ENCODE measurements around the gene RS1.

Gene RS1

DNA sequence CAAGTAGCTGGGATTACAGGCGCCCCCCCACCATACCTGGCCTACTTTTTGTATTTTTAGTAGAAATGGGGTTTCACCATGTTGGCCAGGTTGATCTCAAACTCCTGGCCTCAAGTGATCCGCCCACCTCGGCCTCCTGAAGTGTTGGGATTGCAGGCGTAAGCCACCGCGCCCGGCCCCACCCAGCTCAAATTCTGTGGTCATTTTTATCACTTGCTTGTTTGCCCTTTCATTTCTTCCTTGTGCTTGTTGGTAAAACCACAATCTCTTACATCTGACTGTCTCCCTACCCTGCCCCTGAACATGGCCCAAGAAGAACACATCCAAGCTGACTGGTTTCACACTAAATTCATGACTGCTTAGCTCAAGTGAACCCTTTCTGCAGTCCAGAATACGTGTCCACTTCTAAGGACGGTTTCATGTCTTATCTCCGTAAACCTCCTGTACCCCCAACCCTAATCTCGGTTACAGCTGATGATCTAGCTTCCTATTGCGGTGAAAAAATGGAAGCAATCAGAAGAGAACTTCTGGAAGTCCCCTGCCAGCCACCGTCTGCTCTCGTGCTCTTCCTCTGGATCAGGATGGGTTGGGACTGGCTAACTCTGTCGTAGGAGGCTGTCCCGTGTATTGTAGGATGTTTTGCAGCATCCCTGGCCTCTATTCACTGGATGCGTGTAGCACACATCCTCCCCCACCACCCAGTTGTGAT is 5.4 kb upstream of the RS1 start:
- TF ChIP-seq CTCF (IDR thresholded peaks at IDR 0.05): no peak

GRCh38 chrX:18676470-18676869 is 4.6 kb upstream of the RS1 start:
- no peak for TF ChIP-seq CTCF (IDR thresholded peaks at IDR 0.05)

DNA sequence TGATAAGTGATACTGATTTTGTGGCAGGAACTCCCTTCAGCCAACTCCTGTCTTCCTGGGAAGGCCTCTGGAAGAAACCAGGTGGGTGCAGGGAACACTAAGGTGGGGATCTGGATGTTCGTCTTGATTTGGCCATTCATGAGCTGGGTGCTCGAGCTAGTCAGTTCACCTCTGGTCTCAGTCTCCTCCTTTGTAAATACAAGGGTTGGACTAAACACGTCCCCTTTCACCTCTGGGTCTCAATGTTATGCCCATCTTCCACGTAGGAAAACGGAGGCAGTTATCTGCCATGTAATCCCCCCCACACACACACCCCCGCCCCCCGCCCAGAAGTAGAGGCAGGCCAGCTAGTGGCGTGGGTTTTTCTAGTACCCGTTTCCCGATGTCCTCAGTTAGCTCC is 4.1 kb upstream of the RS1 start:
- TF ChIP-seq CTCF (IDR thresholded peaks at IDR 0.05): no peak

DNA sequence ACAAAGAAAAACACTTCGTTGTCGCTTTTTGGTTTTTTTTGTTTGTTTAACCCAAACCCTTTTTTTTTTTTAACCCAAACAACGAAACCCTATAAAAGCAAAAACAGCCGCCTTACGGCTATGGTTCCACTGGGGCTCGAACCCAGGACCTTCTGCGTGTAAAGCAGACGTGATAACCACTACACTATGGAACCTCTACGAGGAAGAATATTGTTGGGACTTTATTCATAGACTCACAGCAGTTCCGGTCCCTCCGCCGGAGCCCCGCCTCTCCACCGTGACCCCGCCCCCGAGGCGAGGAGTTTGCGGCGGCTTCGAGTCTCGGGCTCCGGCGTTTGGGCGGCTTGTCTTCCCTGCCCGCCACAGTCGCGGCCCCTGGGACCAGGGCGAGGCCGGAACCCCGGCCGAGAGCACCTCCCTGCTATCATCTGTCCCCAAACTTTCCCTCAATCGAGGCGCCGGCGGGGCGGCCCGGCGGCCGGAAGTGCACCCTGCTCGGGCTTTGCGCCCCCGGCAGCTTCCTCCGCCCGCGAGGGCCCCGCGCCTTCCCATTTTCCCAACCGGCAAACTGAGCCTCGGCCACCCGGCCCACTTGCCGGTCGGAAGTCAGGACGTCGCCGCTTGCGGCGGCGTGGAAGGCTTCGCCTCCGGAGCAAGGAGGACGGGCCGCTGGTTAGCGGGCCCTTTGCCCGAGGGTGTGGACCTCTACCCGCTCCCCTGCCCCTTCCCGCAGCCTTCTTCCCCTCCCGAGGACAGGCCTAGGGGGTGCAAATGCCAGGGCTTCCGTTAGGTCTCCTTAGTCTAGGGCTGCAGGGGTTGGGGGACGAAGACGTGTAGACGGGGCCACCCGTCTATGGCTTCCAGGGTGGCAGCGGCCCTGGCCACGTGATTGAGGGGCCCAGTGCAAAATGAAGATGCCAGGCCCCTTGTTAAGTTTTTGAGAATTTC is 3.2 kb upstream of the RS1 start:
- TF ChIP-seq CTCF (IDR thresholded peaks at IDR 0.05): no peak

- no peak for TF ChIP-seq CTCF (IDR thresholded peaks at IDR 0.05)
Measured at GRCh38 chrX:18674417-18674787, 2.5 kb upstream of the RS1 start.

GRCh38 chrX:18668071-18668835 is 3.7 kb downstream of the RS1 start:
- no peak for TF ChIP-seq CTCF (IDR thresholded peaks at IDR 0.05)

GRCh38 chrX:18666614-18667013 is 5.3 kb downstream of the RS1 start:
- TF ChIP-seq CTCF (IDR thresholded peaks at IDR 0.05): no peak
